ENCODE data around the gene ADH6.

GRCh38 chr4:99180382-99181070, 38.5 kb downstream of the ADH6 start:
- no peak for TF ChIP-seq CTCF (IDR thresholded peaks at IDR 0.05; ENCODE audit: borderline replicate concordance, extremely low read depth, low read length, poor library complexity, severe bottlenecking)
- no peak for TF ChIP-seq EZH2 (IDR thresholded peaks at IDR 0.05; ENCODE audit: borderline replicate concordance, low read depth, low read length, severe bottlenecking)
